GM12801 (cell line): Measurements from ENCODE around the gene FBXL16.

Experiments
- CTCF ChIP-seq: IDR thresholded peaks from one replicate; pipeline ENCODE4 v1.5.1; 2011; ENCODE audit warnings: control low read depth; ENCODE audit not compliant: insufficient read length; ENCODE audit errors: extremely low read depth

Gene FBXL16

DNA sequence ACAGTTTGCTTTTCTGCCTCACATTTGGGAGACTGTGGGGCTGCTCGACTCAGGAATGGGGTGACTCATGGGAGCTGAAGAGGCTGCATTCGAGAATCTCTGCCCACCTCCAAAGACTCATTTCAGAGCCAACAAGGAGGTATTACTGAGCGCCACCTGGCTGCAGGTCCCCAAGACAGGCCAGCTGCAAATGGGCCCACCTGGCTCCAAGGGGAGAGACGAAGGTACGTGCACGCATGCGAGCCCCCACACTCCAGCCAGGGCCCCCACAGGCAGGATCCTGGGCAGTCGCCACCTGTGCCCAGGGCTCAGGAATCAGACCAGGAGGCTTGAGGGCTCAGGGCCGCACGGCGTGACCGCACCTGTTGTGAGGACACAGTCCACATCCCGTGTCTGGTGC, 27.3 kb upstream of the FBXL16 start:
- no peak for TF ChIP-seq CTCF

GRCh38 chr16:732332-732731, 26.7 kb upstream of the FBXL16 start:
- no peak for TF ChIP-seq CTCF

- TF ChIP-seq CTCF = no peak
Observed at GRCh38 chr16:730666-731509, 25.3 kb upstream of the FBXL16 start.

DNA sequence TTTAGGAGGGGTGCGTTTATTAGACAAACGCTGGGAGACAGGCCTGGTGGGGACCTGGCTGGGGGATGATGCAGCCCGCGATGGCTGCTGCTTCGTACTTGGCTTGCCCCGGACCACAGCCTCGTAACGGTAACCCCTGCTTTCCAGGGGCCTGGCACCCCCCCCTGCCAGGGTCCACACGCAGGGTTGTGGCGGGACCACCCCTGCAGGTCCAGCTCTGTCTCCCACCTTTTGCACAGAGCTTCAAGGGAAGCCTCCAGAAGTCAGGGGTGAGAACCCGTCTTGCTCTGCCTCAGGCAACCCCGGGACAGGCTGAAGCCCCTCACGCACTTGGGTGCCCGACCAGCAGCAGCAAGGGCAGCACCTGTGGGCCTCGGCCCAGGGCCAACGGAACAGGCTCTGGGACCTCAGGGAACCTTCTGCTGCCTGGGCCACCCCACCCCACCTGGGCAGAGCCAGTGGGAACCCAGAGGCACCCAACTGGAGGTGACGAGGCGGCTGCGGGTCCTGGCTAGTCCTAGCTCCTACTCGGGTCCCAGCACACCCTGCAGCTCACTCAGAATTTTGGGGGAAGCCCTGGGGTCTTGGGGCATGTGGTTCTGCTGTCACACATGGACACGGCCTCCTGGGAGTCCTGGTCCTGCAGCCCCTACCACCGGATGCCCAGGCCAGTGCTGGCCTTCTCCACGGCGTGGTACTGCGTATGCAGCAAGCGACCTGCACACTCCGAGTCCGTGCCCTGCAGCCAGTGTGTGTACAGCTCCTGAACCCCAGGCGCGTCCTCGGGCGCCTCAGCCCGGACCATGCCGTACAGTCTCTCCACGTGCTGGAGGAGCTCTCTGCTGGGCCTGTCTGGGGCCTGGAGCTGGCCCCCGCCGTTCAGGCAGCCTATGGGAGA, 24.4 kb upstream of the FBXL16 start:
- no peak for TF ChIP-seq CTCF

GRCh38 chr16:728890-729744, 23.5 kb upstream of the FBXL16 start:
- TF ChIP-seq CTCF = no peak

DNA sequence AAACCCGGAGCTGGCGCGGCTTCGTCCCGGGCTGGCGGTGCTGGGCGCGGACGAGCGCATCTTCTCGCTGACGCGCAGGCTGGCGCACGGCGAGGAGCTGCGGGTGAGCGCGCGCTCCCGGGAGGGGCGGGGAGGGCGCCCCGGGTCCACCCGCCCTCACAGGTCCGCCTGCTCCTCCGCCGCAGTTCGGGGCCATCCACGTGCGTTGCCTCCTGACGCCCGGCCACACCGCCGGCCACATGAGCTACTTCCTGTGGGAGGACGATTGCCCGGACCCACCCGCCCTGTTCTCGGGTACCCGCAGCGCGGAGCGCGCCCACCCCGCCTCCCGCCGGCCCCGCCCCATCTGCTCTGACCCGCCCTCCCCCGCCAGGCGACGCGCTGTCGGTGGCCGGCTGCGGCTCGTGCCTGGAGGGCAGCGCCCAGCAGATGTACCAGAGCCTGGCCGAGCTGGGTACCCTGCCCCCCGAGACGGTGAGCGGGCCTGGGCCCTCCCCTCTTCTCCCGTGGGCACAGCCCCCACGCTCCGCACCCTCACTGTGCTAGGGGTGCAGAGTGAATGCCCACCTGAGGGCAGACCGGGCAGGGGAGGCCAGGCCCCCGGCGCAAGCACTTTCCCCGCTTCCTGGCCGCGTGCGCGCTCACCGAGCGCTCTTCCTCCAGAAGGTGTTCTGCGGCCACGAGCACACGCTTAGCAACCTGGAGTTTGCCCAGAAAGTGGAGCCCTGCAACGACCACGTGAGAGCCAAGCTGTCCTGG, 22.7 kb upstream of the FBXL16 start:
- TF ChIP-seq CTCF = no peak
